ENCODE results near the gene VPS18.

The VPS18 gene

GRCh38 chr15:40921949-40922607 is 27.8 kb downstream of the VPS18 start:
- DNase-seq (ENCODE audit: low read depth, low spot score) = no peak

- no peak for DNase-seq (ENCODE audit: low read depth, low spot score)
Observed at GRCh38 chr15:40922608-40923005, 28.4 kb downstream of the VPS18 start.

- DNase-seq (ENCODE audit: low read depth, low spot score) = no peak
Observed at GRCh38 chr15:40923551-40923950, 29.3 kb downstream of the VPS18 start.

- DNase-seq (ENCODE audit: low read depth, low spot score) = no peak
Observed at GRCh38 chr15:40925495-40925862, 31.2 kb downstream of the VPS18 start.

- DNase-seq (ENCODE audit: low read depth, low spot score) = no peak
Observed at GRCh38 chr15:40925863-40926658, 31.8 kb downstream of the VPS18 start.

GRCh38 chr15:40926659-40927494 is 32.6 kb downstream of the VPS18 start:
- no peak for DNase-seq (ENCODE audit: low read depth, low spot score)

- no peak for DNase-seq (ENCODE audit: low read depth, low spot score)
Observed at GRCh38 chr15:40927495-40927872, 33.2 kb downstream of the VPS18 start.

- no peak for DNase-seq (ENCODE audit: low read depth, low spot score)
Observed at GRCh38 chr15:40927873-40928806, 33.9 kb downstream of the VPS18 start.

GRCh38 chr15:40928821-40929659 is 34.8 kb downstream of the VPS18 start, which contains the start of gene DLL4:
Gene DLL4, plus strand, starts transcription at chr15:40929340. Its CDS starts 329 bp downstream, at chr15:40929669.
- DNase-seq (ENCODE audit: low read depth, low spot score) = no peak

GRCh38 chr15:40929660-40930429 is 35.6 kb downstream of the VPS18 start:
- DNase-seq (ENCODE audit: low read depth, low spot score) = no peak

GRCh38 chr15:40930430-40931299 is 36.4 kb downstream of the VPS18 start:
- DNase-seq (ENCODE audit: low read depth, low spot score) = no peak

- no peak for DNase-seq (ENCODE audit: low read depth, low spot score)
Observed at GRCh38 chr15:40931300-40932142, 37.3 kb downstream of the VPS18 start.

GRCh38 chr15:40932156-40932555 is 37.9 kb downstream of the VPS18 start:
- no peak for DNase-seq (ENCODE audit: low read depth, low spot score)

GRCh38 chr15:40932649-40933516 is 38.6 kb downstream of the VPS18 start:
- no peak for DNase-seq (ENCODE audit: low read depth, low spot score)

GRCh38 chr15:40933517-40933902 is 39.3 kb downstream of the VPS18 start:
- no peak for DNase-seq (ENCODE audit: low read depth, low spot score)

- no peak for DNase-seq (ENCODE audit: low read depth, low spot score)
Observed at GRCh38 chr15:40934457-40934856, 40.2 kb downstream of the VPS18 start.

Data from activated CD4-positive, CD25-positive, alpha-beta regulatory T cell treated with anti-CD3 and anti-CD28 coated beads, Interleukin-2, amount 50 U/mL, for 16 hours (primary cell).